Panc1 (cell line): ENCODE measurements around the gene IQSEC1. TPM values are rescaled to one million over a fixed set of nuclear protein-coding genes. Genes with fewer than 3 reads are reported as not detected.

ENCODE experiments used
- ATAC-seq: fragments of 200-7000 bp; cut with Tn5 transposase; 2 replicates; pipeline ENCODE4 v1.9.1; 2020; ENCODE audit warnings: mild to moderate bottlenecking, moderate library complexity
- BruUV-seq: library from RNA; stranded (reverse); fragments of 400-500 nt; replicated peaks from 2 replicates; lab custom pipeline; 2021; lab: Mats Ljungman, UMichigan
- CTCF ChIA-PET: fragments of 300-600 bp; sonication (Branson Sonifier 250); formaldehyde crosslinking; loops from one replicate; lab custom pipeline; 2022; ENCODE audit warnings: antibody characterized with exemption; lab: Charles Lee
- POLR2A ChIA-PET: fragments of 300-600 bp; sonication (Branson Sonifier 250); formaldehyde crosslinking; loops from one replicate; lab custom pipeline; 2022; ENCODE audit warnings: antibody characterized with exemption; lab: Charles Lee
- DNase-seq: peaks from one replicate; pipeline ENCODE4 v3.0.0-alpha.2; 2010; ENCODE audit warnings: low read depth, low spot score
- H3K27ac ChIP-seq: 2 replicates; pipeline ENCODE4 v1.5.1; 2011; ENCODE audit warnings: mild to moderate bottlenecking, low read length, inconsistent platforms
- H3K27me3 ChIP-seq: fragments of 200-500 bp; sonication (Bioruptor generic); 2 replicates; pipeline ENCODE4 v1.6.0; 2014; ENCODE audit warnings: low read length, inconsistent platforms; ENCODE audit not compliant: control insufficient read depth, insufficient read depth
- H3K36me3 ChIP-seq: fragments of 200-500 bp; sonication (Bioruptor generic); 2 replicates; pipeline ENCODE4 v1.5.1; 2014; ENCODE audit warnings: inconsistent platforms, mild to moderate bottlenecking, low read length, moderate library complexity; ENCODE audit not compliant: control insufficient read depth, insufficient read depth
- H3K4me1 ChIP-seq: 2 replicates; pipeline ENCODE4 v1.5.1; 2011; ENCODE audit warnings: inconsistent platforms, mild to moderate bottlenecking, low read length, moderate library complexity; ENCODE audit not compliant: control insufficient read depth, insufficient read depth
- H3K4me3 ChIP-seq, 2 experiments: 2 replicates each; pipeline ENCODE4 v1.5.1; 2011 to 2012; ENCODE audit warnings: low read depth in 2 of 2, low read length in 2 of 2, mild to moderate bottlenecking in 2 of 2, inconsistent platforms in 1 of 2, moderate library complexity in 1 of 2
- H3K9me3 ChIP-seq: fragments of 200-500 bp; sonication (Bioruptor generic); 2 replicates; pipeline ENCODE4 v1.5.1; 2014; ENCODE audit warnings: low read depth, mild to moderate bottlenecking, inconsistent platforms, low read length, moderate library complexity; ENCODE audit not compliant: control insufficient read depth, insufficient read depth
- POLR2AphosphoS5 ChIP-seq: IDR thresholded peaks from 2 replicates; pipeline ENCODE4 v1.6.1; 2012; ENCODE audit warnings: mild to moderate bottlenecking, low read depth, low read length, moderate library complexity
- SIN3A ChIP-seq: IDR thresholded peaks from 2 replicates; pipeline ENCODE4 v1.6.1; 2012; ENCODE audit warnings: low read depth, mild to moderate bottlenecking, low read length, moderate library complexity, borderline replicate concordance; ENCODE audit not compliant: insufficient read depth
- TCF7L2 ChIP-seq: IDR thresholded peaks from 2 replicates; pipeline ENCODE4 v1.6.1; 2011; ENCODE audit warnings: mild to moderate bottlenecking, low read depth, low read length, inconsistent platforms
- in situ Hi-C: cut with HindIII; loops from 2 replicates; pipeline ENCODE4 v1.10.0; 2016; ENCODE audit warnings: low sequenced_read_pairs, low pct_unique_long_range_greater_than_20kb
- intact Hi-C: fragments of 100-400 bp; cut with micrococcal nuclease; formaldehyde crosslinking; loops from one replicate; pipeline ENCODE4 v1.10.0; 2022; ENCODE audit not compliant: unreplicated experiment
- total RNA-seq: library from RNA; stranded (reverse); gene quantifications from one replicate; pipeline ENCODE4 v1.2.1, GENCODE V29; 2021; ENCODE audit not compliant: unreplicated experiment
- TF ChIP-seq, protein P1 (sequence below): fragments of 450-650 bp; IDR thresholded peaks from 2 replicates; pipeline ENCODE4 v1.5.1; 2017; ENCODE audit warnings: mild to moderate bottlenecking
- TF ChIP-seq, protein P2 (sequence below), 2 experiments: IDR thresholded peaks; 2 replicates each; pipeline ENCODE4 v1.6.1; 2011 to 2012; ENCODE audit warnings: low read depth in 2 of 2, control low read depth in 1 of 2, low read length in 1 of 2, mild to moderate bottlenecking in 1 of 2, moderate library complexity in 1 of 2; ENCODE audit not compliant: insufficient read depth in 1 of 2

The IQSEC1 gene
- total RNA-seq, 1 experiment from 2014 or later, result 28.4 TPM

DNA sequence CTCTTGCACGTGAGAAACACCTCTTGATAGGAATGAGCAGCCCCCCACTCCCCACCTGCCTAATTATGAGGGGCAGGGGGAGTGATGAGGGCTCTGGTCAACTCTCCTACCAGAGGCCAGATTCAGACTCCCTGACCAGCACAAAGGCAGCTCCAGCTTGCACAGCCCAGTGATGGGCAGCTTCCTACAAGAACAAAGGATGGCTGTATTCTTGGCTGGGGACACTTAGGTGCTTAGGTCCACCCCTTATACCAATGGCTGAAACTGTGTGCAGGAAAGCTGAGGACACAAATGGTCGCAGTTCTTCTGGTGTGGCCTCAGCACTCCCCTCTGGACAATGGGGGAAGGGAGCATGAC is 81.8 kb downstream of the IQSEC1 start:
- Histone ChIP-seq H3K27ac (no peak overlapping the region), H3K9me3 (no peaks in the 10 kb centered on the region), H3K36me3 (no peaks in the 10 kb centered on the region; the same call in 1 of the 2 replicates), H3K4me1 (peaks cover 16% of the 10 kb centered on the region), H3K27me3 (no peaks in the 10 kb centered on the region), H3K4me3 (no peak overlapping the region)
- POLR2A ChIA-PET, result no interaction called here
- no peak for ATAC-seq
- intact Hi-C loops (loop anchor here (10.0 kb wide), 1 partner anchor 127 kb away; no protein-coding TSS in a partner anchor), in situ Hi-C loops (no loop called here)
- DNase-seq, result no peak
- TF ChIP-seq, protein P1, sequence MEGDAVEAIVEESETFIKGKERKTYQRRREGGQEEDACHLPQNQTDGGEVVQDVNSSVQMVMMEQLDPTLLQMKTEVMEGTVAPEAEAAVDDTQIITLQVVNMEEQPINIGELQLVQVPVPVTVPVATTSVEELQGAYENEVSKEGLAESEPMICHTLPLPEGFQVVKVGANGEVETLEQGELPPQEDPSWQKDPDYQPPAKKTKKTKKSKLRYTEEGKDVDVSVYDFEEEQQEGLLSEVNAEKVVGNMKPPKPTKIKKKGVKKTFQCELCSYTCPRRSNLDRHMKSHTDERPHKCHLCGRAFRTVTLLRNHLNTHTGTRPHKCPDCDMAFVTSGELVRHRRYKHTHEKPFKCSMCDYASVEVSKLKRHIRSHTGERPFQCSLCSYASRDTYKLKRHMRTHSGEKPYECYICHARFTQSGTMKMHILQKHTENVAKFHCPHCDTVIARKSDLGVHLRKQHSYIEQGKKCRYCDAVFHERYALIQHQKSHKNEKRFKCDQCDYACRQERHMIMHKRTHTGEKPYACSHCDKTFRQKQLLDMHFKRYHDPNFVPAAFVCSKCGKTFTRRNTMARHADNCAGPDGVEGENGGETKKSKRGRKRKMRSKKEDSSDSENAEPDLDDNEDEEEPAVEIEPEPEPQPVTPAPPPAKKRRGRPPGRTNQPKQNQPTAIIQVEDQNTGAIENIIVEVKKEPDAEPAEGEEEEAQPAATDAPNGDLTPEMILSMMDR, result no peak
- TF ChIP-seq, protein P2, sequence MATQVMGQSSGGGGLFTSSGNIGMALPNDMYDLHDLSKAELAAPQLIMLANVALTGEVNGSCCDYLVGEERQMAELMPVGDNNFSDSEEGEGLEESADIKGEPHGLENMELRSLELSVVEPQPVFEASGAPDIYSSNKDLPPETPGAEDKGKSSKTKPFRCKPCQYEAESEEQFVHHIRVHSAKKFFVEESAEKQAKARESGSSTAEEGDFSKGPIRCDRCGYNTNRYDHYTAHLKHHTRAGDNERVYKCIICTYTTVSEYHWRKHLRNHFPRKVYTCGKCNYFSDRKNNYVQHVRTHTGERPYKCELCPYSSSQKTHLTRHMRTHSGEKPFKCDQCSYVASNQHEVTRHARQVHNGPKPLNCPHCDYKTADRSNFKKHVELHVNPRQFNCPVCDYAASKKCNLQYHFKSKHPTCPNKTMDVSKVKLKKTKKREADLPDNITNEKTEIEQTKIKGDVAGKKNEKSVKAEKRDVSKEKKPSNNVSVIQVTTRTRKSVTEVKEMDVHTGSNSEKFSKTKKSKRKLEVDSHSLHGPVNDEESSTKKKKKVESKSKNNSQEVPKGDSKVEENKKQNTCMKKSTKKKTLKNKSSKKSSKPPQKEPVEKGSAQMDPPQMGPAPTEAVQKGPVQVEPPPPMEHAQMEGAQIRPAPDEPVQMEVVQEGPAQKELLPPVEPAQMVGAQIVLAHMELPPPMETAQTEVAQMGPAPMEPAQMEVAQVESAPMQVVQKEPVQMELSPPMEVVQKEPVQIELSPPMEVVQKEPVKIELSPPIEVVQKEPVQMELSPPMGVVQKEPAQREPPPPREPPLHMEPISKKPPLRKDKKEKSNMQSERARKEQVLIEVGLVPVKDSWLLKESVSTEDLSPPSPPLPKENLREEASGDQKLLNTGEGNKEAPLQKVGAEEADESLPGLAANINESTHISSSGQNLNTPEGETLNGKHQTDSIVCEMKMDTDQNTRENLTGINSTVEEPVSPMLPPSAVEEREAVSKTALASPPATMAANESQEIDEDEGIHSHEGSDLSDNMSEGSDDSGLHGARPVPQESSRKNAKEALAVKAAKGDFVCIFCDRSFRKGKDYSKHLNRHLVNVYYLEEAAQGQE (IDR thresholded peaks at IDR 0.05; ENCODE audit: insufficient read depth in 1 of 2, low read depth in 2 of 2, low read length in 1 of 2), result no peak
- no peak for TF ChIP-seq SIN3A
- TF ChIP-seq TCF7L2, result no peak
- TF ChIP-seq POLR2AphosphoS5, result no peak
- no TSS peak for BruUV-seq
- CTCF ChIA-PET, result no interaction called here

DNA sequence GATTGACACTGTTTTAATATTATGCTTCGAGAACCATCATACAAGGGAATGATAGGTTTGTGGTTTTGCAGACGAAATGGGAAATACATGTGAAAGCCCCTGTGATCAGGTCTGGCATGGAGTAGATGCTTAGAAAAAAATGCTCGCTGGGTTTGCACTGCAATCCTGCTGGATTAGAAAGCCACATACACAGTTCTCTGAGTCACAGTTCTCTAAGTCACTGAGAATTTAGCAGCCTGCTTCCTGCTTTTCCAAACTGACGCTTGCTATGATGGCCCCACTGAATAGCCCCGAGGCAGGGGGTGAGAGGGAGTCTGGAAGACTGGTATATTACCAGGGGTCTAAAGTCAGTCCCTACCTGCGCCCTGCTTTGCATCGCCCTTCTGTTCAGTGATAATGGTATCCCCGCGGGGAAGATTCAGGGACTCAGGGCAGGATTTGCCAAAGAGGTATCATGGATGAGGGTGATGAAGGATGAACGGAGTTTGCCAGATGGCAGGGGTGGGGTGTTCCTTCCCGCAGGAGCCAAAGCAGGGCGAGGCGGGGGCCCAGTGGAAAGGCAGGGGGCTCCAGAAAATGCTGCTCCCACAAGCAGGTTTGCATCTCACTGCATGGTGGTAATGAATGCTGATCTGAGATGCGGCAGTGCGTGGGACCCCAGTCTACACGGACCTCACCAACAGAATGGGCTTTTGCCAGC is 82.3 kb downstream of the IQSEC1 start:
- Histone ChIP-seq H3K4me1 (peaks cover 16% of the 10 kb centered on the region), H3K4me3 (no peak overlapping the region), H3K9me3 (no peaks in the 10 kb centered on the region), H3K27me3 (no peaks in the 10 kb centered on the region), H3K36me3 (no peaks in the 10 kb centered on the region; the same call in 1 of the 2 replicates), H3K27ac (no peak overlapping the region)
- intact Hi-C loops, result loop anchor here (10.0 kb wide), 1 partner anchor 126 kb away; no protein-coding TSS in a partner anchor
- CTCF ChIA-PET, result no interaction called here
- in situ Hi-C loops, result no loop called here
- POLR2A ChIA-PET, result no interaction called here
- DNase-seq (no peak), ATAC-seq (no peak)
- TF ChIP-seq TCF7L2 (no peak), POLR2AphosphoS5 (no peak), SIN3A (no peak)
- TF ChIP-seq, protein P2 (IDR thresholded peaks at IDR 0.05; ENCODE audit: insufficient read depth in 1 of 2, low read depth in 2 of 2, low read length in 1 of 2), result no peak
- TF ChIP-seq, protein P1, result no peak
- BruUV-seq, result no TSS peak
